GM12875 (cell line): Measurements from ENCODE around the gene GAL.

ENCODE experiments used
- H3K4me3 ChIP-seq: one replicate; pipeline ENCODE4 v1.5.1; 2011; ENCODE audit warnings: low read depth, low read length, control low read depth
- CTCF ChIP-seq: IDR thresholded peaks from 2 replicates; pipeline ENCODE4 v1.5.1; 2011; ENCODE audit warnings: low read depth, mild to moderate bottlenecking, control low read depth, inconsistent platforms, low read length, moderate library complexity, borderline replicate concordance; ENCODE audit not compliant: insufficient read depth

Gene GAL

GRCh38 chr11:68683536-68684384, 584 bp upstream of the GAL start:
- no peak for TF ChIP-seq CTCF

GRCh38 chr11:68685656-68686380, 1.5 kb downstream of the GAL start:
- TF ChIP-seq CTCF, result no peak
- H3K4me3 ChIP-seq, result no peak overlapping the region

More at GRCh38 chr11:68683536-68684384, 584 bp upstream of the GAL start:
- no peak overlapping the region for H3K4me3 ChIP-seq

GRCh38 chr11:68686486-68686885, 2.1 kb downstream of the GAL start:
- no peak for TF ChIP-seq CTCF
- H3K4me3 ChIP-seq, result no peak overlapping the region

GRCh38 chr11:68687311-68687710, 3.0 kb downstream of the GAL start:
- H3K4me3 ChIP-seq, result no peak overlapping the region
- no peak for TF ChIP-seq CTCF

- no peak for TF ChIP-seq CTCF
- H3K4me3 ChIP-seq, result no peak overlapping the region
These were observed 3.6 kb downstream of the GAL start for GRCh38 chr11:68687986-68688385.

- TF ChIP-seq CTCF, result no peak
- H3K4me3 ChIP-seq, result no peak overlapping the region
These were observed 4.5 kb downstream of the GAL start for GRCh38 chr11:68688881-68689280.
